GM21423 (cell line): Measurements from ENCODE around the gene RTN4RL1.
"Not testable (repeated sequence)": the region's sequence is repeated elsewhere in the genome, so short reads cannot be mapped to it uniquely, and the experiment has no call there.

Experiments used
- ATAC-seq: cut with Tn5 transposase; IDR thresholded peaks from one replicate; pipeline ENCODE4 v1.9.1; 2021; ENCODE audit warnings: mild to moderate bottlenecking, moderate library complexity; ENCODE audit not compliant: unreplicated experiment

Gene RTN4RL1

DNA sequence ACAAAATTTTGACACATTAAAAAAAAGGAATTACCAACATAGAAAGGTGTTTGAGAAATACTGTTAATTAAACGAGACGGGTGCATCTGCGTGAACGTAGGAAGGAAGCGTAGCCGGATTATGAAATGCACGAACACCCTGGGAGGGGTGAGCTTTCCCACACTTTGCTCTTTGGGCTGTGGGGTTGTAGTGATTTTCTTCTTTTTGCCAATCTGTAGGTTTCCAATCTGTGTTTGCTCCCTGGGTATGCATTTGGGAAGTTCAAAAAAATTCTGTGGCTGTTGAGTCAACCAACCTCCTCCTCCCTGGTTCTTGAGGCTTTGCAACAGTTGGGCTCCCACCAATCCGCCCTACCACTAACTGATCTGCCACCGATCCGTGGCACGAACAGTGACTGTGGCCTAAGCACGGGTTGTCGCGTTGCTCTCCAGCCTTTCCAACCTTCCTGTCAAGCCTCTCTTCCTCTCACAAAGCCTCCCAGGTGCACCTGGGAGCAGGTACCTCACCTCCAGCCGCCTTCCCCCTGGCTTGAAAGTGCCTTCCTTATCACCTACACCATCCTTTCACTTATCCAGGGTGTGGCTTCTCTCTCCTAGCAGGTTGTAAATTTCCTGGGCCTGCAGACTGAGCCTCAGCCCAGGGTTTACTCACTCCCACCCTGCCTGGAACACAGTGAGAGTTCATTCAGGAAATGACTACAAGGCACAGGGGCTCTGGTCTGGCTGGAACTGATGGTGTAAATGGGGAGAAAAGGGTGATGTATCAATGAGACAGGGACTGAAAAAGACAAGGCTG lies 16.6 kb downstream of the RTN4RL1 start:
- ATAC-seq, result no peak

DNA sequence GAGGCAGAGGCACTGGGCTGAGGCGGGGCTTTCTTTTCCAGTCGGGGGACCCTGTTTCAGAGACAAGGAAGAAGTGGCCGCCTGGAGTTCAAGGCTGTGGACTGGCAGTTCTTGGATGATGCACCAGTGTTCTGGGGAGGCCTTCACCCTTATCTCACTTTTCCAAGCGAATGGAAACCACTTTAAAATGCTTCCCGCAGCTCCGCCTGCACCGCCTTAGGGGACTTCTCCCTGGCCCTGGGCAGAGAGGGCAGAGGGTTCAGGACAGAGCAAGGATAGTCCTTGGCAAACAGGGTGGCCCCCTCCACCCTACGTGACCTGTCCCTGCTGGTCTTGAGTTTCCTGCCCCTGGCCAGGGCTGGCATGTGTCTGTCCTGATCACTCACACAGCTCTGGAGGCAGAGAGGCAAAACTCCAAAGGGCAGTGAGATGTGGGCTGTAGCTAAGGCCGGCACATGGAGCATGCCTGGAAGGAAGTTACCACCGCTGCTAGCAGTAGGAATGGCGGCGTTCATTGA lies 20.6 kb downstream of the RTN4RL1 start:
- ATAC-seq, result no peak

DNA sequence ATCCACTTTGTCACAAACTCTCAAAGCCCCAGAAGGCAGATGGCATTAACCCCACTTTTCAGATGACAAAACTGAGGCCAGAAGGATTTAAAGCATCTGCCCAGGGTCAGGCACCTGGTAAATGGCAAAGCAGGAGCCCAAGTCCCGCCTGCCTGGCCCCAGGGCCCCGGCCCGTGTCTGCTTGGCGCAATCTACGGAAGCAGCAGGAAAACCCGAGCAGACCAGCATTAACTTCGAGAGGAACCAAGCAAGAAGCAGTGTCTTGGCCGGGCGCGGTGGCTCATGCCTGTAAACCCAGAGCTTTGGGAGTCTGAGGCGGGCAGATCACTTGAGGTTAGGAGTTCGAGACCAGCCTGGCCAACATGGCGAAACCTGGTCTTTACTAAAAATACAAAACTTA lies 21.6 kb downstream of the RTN4RL1 start:
- ATAC-seq, result no peak

DNA sequence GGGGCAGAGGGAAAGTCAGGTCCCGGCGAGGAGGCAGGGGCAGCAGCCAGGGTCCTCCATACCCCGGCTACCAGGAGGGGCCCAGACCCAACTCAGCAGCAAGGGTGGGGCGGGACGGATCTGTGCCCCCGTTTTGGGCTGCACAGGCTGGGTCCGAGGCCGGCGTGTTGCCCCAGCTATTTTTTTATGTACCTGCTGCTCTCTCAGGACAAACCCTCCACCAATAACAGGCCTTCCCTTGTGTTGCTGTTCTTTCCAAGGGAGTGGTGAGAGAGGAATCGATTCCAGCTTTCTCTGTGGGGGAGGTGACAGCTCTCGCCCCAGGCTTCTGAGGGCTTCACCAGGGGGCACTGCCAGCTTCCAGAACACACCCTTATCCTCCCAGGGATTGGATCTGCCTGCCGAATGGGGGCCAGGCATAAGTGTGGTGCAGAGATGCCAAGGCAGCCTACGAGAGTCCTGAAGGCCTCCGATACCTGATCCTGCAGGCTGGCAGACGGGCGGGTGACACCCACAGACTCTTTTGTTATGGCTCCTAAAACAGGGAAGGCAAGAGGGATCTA lies 22.3 kb downstream of the RTN4RL1 start:
- ATAC-seq, result no peak

DNA sequence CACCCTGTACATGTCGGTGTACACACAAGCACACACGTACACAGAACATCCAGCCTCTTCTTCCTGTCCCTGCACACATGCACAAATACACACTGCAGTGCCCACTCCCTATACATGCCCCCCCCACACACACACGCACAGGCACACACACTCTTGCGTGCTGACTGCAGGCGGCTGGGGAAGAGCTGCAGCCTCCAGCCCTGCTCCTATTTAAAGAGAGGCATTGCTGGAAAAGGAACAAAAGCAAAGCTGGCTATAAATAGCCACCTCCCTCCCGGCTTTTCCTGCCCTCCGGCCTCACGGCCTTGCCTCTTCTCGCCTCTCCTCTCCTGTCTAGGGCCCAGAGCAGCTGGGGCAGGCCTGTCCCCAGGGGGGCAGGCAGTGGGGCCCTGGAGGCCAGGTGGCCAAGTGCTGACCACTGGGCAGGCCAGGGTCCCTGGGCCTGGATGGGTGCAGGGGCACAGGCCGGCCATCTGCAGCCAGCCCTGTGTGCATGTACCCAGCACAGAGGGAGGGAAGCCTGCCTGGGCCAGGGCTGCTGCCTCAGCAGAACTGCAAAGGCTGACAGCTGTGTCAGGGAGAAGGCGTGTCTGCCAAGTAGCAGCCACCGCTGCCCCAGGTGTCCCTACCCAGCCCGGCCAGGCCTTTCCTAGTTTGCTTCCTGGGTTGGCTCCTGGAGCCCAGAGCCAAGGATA lies 25.4 kb downstream of the RTN4RL1 start:
- ATAC-seq, result no peak

DNA sequence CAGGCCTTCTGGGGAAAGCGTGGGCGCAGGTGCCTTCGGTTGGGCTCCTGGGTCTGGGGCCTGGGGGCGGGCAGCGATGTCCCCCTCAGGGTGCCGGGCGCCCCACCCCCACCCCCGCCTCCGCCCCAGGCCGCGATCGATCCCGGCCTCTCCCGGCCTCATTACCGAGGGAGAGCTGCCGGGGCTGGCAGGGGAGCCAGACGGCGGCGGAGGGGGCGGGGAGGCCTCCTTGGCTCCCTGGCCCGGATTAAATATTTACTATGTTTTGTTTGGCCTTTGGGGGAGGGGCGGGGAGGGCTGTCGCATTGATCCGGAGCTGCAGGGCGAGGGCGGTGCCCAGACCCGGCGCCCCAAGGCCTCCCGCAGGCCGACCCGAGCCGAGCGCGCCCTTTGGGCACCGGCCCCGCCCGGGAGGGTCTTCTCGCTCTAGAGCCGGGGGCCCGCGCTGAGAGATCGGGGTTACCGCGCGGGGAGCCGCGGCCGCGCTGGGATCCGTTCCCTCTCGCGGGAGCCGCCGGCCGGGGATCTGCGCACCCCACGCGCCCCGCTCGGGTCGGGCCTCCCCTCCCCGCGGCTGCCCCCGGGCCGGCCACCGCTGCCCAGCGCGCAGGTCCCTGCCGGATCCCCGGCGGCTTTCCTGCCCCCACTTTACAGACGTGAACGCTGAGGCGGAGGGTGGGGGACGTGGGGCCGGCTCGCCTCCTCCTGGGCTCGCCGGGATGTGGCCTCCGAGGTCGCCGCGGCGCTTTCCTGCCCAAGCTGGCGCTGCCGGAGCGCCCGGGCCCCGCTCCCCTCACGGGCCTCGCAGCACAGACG lies 27.0 kb downstream of the RTN4RL1 start:
- no peak for ATAC-seq

DNA sequence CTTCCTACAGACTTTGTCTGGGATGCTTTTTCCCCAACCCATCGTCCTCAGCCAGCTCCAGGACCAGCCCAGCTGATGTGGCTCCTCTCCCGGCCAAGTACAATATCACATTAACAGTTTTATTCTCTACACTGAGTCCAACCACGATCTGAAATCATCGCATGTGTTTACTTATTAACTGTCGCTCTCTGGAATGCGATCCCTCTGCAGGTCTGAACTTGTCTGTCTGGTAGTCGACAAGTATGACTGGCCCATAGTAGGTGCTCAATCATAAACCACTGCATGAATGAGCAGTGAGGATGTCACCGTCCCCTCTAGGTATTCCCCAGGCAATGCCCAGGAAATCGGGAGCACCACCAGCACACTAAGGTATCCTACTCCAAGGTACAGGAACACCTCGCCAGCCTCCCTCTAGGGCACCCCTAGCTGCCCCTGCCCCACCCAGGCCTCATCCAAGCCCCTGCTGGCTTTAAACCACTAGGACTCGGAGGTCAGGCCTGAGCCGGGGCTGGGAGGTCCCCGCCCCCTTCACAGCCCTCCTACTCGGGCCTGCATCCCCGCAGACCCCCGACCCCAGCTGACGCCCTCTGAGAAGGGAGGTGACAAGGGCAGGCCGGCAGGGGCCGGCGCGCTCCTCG lies 27.7 kb downstream of the RTN4RL1 start:
- ATAC-seq, result no peak

DNA sequence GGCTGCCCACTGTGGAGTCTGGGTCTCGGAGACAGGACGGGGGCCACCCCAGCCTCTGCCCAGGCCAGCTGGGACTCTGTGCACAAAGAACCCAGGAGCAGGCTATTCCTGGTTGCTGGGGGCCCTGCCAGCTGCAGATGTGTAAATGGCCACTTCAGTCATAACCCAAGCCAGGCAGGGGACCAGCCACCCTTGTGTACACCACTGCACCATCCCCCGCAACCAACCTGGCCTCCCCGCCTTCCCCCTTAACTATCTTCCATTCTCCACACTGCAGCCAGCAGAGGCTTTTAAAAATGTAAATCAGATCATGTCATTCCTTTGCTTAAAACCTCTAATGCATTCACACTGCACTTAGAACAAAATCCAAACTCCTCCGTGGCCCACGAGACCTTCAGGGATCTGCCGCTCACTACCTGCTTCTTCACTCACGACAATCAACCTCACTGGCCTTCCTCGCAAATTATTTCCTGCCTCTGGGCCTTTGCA lies 28.3 kb downstream of the RTN4RL1 start:
- no peak for ATAC-seq

DNA sequence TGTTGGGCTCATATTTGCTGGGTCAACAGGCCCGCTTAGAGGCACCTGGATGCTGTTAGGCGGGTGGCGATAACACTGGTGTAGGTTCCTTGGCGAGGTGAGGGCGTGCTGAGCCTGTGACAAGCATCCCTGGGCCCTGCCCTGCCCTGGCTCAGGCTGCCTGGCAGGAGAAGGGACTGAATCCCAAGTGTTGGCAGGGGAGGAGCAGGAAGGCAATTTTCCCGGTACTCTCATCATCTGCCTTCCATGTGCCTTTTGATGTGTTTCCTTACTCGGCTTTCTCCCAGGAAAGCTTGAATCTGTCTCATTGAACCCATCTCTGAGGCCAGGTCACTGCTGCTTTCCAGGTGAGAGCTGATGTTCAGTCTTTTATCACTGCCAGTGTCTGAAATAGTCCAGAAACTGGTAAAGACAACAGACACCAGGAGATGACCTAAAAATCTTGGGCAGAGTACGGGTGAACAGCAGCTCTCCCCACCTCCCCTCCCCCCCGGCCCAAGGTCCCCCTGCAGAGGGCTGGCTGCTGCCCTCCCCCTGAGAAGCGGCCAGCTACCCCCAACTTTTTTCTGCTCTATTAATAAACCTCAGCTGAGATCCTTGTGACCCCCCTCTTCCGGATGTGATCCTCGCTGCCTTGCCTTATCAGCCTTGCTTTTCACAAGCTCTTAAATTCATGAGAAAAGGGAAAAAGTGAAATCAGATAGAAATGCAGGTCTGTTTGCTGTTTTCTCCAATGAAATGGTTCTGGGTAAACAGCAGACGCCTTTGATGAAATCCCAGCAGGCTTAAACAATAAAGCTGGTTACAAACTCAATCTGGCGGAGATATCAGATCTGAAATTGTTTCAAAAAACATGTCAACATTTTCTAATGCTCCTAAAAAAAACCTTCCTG lies 29.0 kb downstream of the RTN4RL1 start:
- ATAC-seq, result no peak

DNA sequence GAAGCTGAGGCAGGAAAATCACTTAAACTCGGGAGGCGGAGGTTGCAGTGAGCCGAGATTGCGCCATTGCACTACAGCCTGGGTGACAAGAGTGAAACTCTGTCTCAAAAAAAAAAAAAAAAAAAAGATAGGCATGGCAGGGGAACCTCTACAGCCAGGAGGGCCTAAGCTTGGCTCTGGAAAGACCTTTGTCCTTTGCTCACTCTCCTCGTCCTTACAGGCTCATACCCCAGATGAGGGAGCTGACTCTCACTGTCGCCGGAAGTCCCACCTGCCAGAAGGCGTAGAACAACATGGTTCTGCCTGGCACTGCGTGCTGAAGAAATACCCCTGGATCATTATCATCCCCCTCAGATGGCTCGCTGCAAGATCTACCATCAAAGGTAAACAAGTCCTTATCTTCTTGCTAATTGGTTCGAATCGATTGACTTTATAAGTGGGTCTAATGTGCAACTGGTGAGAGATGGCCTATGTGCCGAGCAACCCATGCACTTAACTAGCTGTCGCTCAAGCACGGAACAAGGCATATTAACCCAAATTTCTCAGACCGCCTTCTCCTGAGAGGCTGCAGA lies 29.7 kb downstream of the RTN4RL1 start:
- no peak for ATAC-seq

DNA sequence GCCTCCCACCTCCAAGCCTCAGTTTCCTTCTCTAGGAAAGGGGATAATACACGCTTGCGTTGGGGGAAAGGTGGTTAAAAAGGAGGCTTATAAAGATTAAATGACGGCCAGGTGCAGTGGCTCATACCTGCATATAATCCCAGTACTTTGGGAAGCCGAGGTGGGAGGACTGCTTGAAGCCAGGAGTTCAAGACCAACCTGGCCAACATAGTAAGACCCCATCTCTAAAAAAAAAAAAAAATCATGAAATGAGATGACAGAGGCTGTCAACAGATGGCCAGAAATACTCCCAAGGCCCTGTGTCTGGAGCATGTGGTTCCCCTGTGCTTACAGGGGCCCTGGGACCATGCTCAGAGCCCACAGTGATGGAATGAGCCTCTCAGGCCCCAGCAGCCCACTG lies 30.4 kb downstream of the RTN4RL1 start:
- no peak for ATAC-seq

DNA sequence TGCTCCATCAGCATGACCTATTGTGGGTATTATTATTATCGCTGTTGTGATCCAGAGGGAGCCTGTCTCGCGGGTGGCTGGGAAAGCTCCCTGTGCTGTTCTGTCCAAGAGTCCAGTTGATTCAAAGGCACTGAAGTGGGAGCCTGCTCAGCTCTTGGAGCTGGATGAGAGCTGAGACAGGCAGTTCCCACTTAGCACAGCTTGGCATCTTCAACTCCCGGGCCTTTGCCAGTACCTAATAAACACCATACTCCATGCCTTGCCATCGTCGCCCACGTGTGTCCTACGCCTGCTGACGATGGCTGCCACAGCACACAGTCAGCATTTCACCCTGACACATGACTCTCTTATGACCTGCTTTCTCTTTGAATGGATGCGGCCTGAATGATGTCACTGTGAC lies 32.6 kb downstream of the RTN4RL1 start:
- ATAC-seq, result no peak

DNA sequence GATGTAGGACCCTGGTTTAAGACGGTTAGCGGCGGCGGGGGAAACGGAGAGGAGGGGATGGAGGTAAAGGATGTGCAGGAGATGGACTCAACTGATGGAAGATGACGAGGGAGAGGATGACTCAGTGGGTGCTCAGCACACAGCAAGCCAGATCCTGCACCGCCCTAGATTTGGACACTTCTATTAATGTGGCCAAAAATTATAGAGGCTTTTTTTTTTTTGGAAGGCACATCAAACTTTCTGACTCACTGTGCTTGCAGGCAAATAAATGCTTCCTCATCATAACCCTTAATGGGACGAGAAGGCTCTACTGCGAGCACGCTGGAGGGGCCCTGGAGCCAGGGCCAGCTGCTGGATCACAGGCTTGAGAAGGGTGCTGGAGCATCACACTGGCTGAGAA lies 36.0 kb downstream of the RTN4RL1 start:
- ATAC-seq, result no peak

DNA sequence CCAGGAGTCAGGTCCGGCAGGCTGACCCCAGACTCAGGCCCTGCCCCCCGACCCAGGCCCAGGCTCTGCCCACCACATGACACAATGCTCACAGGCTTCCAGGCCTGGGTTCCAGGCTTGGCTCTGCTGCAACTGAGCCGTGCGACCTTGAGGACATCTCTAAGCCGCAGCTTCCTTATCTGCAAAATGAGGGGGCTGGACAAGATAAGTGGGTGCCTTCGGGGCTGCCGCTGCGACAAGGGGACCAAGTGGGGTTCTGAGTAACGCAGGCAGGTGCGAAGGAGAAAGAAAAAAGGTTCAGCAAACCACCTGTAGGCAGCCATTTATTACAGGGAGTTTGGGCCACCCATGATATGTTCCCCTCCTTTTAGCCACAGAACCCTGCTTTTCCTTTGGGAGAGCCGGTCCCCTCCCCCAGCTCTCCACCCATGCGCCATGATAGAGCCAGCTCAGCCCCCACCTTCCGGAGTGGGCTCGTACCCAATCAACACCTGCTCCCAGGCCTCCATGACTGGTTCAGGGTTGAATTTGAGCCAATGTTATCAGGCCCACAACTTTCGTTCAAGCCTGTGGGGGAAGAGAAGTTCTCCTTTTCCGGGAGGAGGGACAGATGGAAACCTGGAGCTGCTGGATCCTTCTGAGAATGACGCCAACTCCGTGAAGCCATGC lies 38.2 kb downstream of the RTN4RL1 start:
- no peak for ATAC-seq

DNA sequence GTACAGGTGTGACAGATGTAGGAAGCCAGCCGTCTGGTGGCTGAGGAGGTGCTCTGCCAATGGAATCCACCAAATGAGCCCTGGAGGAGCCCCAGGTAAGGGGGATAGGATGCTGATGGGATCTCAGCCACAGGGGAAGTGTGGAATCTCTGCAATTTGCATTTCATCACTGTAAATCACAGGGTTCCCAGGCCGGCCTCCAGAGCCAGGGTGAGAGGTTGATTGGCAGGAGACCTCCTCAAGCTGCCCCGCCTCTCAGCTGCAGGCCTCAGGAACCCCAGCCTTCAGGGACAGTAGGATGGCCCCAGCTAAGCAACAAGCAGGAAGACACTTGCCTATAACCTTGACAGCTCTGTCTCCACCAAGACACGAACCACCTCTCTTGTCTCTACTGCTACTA lies 39.4 kb downstream of the RTN4RL1 start:
- no peak for ATAC-seq

DNA sequence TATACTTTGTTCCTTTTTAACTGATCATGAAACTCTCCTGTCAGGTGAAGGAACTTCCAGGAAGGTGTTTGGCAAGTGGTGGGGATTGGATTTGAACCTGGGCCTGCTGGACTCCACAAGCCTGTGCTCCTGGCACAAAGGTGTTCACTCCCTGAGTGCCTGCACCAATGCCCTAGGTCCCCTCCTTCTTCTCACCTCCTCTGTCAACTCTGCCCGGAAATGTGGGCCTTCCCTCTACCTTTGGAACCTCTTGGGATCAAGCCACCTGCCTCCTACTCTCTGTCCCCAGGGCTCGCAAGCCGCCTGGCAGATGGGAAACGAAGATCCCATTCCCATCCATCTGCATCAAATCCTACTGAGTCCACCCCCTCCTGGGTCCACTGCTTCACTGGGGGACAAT lies 40.0 kb downstream of the RTN4RL1 start:
- no peak for ATAC-seq

DNA sequence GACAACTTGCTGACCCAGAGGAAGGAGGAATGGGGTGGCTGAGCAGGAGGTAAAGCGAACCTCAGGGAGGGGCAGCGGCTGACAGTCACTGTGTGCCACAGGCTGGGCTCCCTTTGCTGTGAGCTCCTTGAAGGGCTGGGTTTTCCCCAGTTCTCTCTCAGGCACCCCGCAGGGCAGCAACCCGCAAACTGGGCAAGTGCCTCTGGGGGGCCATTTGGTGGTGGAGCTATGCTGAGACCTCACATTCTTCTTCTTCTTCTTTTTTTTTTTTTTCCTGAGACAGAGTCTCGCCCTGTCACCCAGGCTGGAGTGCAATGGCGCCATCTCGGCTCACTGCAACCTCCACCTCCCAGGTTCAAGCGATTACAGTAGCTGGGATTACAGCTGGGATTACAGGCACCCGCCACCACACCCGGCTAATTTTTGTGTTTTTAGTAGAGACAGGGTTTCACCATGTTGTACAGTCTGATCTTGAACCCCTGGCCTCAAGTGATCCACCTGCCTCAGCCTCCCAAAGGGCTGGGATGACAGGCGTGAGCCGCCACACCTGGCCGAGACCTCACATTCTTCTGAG lies 42.3 kb downstream of the RTN4RL1 start:
- not testable (repeated sequence) for ATAC-seq

DNA sequence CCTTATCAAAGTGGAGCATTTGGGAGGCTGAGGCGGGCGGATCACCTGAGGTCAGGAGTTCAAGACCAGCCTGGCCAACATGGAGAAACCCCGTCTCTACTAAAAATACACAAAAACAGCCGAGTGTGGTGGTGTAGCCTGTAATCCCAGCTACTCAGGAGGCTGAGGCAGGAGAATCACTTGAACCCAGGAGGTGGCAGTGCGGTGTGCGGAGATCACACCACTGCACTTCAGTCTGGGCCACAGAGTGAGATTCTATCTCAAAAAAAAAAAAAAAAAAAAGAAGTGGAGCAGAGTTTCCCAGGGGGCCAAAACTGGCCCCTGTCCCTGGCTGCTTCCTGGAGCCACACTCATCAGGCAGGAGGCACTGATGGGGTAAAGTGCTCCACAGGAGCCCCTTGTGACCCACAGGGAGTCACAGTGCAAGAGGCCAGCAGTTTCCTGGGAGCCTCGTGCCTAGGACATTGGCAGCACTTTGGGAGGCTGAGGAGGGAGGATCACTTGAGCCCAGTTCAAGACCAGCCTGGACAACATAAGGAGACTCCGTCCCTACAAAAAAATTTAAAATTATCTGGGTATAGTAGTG lies 44.4 kb downstream of the RTN4RL1 start:
- ATAC-seq, result no peak
